GM19395 (cell line): ENCODE results near the gene KCNG2.

ENCODE experiments used
- ATAC-seq: cut with Tn5 transposase; IDR thresholded peaks from one replicate; pipeline ENCODE4 v1.9.1; 2021; ENCODE audit warnings: mild to moderate bottlenecking, moderate library complexity; ENCODE audit not compliant: unreplicated experiment

KCNG2 gene

GRCh38 chr18:79919089-79919488 is 121.4 kb downstream of the KCNG2 start:
- no peak for ATAC-seq

- no peak for ATAC-seq
Observed at GRCh38 chr18:79921984-79922965, 124.5 kb downstream of the KCNG2 start.

GRCh38 chr18:79922971-79923411 is 125.3 kb downstream of the KCNG2 start:
- ATAC-seq, result no peak

- no peak for ATAC-seq
Observed at GRCh38 chr18:79923896-79924585, 126.3 kb downstream of the KCNG2 start.

- ATAC-seq, result no peak
Observed at GRCh38 chr18:79924814-79925731, 127.3 kb downstream of the KCNG2 start.

GRCh38 chr18:79926306-79926705 is 128.6 kb downstream of the KCNG2 start:
- no peak for ATAC-seq

- ATAC-seq, result no peak
Observed at GRCh38 chr18:79926715-79927606, 129.2 kb downstream of the KCNG2 start.

- no peak for ATAC-seq
Observed at GRCh38 chr18:79927607-79928562, 130.1 kb downstream of the KCNG2 start.

- no peak for ATAC-seq
Observed at GRCh38 chr18:79928563-79928960, 130.8 kb downstream of the KCNG2 start.

GRCh38 chr18:79930020-79930642 is 132.4 kb downstream of the KCNG2 start:
- ATAC-seq, result no peak

GRCh38 chr18:79931475-79931874 is 133.7 kb downstream of the KCNG2 start:
- no peak for ATAC-seq

GRCh38 chr18:79932907-79933306 is 135.2 kb downstream of the KCNG2 start:
- no peak for ATAC-seq

- ATAC-seq, result no peak
Observed at GRCh38 chr18:79933765-79934164, 136.0 kb downstream of the KCNG2 start.

- ATAC-seq, result no peak
Observed at GRCh38 chr18:79934311-79935097, 136.8 kb downstream of the KCNG2 start.

- no peak for ATAC-seq
Observed at GRCh38 chr18:79935098-79935480, 137.4 kb downstream of the KCNG2 start.

- ATAC-seq, result no peak
Observed at GRCh38 chr18:79935499-79935898, 137.8 kb downstream of the KCNG2 start.

GRCh38 chr18:79935925-79936324 is 138.2 kb downstream of the KCNG2 start:
- ATAC-seq, result no peak

- no peak for ATAC-seq
Observed at GRCh38 chr18:79936641-79937040, 138.9 kb downstream of the KCNG2 start.
